Stimulated activated naive CD4-positive, alpha-beta T cell (primary cell): ENCODE data around the gene MLX.
"Not testable (repeated sequence)": the region's sequence is repeated elsewhere in the genome, so short reads cannot be mapped to it uniquely, and the experiment has no call there.

Experiments
- DNase-seq, 6 experiments: peaks; one replicate each; lab custom pipeline; 2025; lab: John Stamatoyannopoulos, UW

MLX gene

DNA sequence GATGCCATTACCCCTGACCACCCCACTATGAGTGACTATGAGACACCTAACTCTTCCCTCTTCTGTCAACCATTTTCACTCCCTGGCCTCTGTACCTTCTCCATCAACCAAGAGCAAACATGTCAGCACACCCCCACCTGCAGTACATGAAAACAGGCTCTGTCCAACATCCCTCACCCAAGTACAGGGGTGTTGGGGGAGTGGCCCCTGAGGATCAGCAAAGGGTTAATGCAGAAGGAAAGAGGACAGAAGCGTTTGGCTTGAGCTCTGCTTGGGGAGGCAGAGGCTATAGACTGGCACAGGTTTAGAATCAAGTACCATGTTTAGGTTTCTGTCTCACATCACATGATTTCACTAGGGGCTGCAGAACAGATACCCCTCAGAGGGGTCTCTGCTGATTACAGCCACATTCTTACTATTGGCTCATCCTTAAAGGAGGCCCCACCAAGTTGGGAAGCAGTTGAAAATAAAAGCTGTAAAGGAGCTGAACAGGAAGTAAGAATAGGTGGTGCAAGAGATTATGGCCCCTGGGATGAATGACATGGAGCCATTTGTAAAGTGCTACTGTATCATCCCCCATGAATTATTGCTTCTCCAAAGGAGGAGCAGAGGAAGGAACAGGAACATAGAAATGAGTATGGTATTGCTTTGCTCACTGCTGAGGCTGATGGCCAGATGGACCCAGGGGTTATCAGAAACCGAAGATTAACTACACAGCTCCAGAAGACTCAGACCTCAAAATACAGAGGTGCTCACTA is 13.1 kb downstream of the MLX start:
- no peak for DNase-seq

DNA sequence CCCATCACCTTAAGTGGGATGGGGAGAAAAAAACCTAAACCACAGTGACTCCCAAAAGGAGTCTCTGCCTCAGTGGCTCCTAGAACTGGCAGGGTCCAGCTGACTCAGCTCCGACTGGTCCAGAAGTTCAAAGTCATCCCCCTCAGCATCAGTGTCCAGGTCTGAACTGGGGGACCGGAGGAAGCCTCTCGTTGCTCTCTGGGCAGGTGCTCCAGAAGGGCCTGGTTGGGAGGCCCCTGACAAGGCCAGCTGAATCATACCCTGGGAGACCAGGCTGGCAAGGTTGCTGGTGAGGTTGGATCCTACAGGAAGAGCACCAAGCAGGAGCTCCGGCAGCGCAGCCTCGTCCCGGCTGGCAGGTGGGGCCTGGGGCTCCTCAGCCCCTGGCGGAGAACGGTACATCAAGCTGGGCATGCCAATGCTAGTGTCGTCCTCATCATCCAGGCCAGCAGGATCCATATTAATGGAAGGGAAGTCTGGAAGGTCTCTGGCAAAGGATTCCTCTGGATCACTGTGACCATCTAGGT is 14.9 kb downstream of the MLX start:
- no peak for DNase-seq

DNA sequence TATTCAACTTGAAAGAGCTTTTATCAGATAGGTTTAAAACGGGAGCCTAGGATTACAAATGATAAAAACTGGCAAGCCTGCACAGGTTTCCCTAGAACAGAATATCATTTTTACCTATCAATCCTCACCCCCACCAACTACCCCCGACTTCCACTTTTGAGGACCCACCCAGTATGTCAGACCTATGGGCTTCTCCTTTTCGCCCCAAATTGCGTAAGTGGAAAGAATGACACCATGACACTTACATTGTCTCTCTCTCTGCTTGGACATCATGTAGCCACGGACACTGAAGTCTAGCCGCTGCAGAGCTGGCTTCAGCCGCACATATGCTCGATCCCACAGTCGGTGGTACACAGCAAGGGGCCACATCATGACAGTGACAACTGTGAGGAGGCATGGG is 18.0 kb downstream of the MLX start:
- no peak for DNase-seq

DNA sequence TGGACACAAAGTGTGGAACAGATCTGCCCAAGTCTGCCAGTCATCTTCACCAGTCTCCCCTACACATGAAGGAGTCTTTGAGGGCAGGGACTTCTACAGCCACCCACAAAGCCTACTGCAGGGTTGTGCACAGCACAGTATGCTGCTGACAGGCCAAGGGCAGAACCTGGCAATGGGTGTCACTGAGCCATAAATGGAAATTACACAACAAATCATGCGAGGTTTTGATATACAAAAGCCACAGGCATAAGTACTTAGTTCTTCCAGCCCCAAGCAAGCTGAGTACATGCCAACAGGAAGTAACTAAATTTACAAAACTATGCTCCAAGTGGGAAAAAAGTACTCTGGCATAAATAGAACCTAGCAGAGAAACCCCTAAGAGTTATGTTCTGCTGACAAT is 18.5 kb downstream of the MLX start:
- DNase-seq, result no peak

DNA sequence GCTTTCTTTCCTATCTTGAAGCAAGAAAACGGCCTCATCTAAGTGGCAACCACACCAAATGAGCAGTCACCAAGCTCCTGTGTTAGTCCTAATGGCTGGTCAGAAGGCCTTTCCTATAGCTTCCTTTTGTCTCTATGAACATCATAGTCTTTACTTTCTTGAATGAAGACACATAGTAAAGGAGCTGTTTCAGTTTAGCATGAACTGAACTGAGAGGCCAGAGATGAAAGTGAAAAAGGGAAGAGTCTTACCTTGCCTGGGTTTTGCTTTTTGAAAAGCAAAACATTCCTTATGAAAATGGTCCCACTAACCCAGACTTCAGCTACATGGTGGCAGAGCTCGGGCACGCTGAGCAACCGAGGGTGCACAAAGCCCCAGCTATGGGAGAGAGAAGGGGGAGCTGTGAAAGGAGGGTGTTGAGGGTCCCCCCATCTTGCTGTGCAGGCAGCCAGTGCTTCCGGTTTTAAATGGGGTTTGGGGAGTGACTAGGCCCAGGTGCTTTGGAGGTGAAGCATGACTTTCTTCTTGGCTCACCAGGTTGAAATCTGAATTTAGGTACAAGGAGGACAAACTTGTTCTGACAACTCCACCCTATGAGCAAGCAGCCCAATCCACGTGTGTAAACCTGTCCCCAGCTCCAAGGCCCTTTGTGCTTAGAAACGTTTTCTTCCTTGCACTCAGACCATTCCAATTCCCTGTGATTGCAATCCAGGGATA is 19.8 kb downstream of the MLX start:
- no peak for DNase-seq

DNA sequence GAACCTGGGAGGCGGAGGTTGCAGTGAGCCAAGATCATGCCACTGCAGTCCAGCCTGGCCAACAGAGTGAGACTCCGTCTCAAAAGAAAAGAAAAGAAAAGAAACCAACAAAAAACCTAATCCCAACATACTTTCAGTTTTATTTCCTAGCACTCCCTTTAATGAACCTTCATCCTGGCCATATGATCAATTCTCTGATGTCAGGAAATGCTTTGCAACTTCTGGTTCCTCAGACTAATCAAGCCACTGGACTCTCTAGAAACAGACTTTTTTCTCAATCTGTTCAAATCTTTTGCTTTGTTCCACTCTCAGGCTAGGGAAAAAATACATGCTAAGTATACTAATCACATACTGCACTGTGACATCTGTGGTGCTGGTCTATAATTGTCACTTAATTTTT is 24.0 kb downstream of the MLX start:
- no peak for DNase-seq

DNA sequence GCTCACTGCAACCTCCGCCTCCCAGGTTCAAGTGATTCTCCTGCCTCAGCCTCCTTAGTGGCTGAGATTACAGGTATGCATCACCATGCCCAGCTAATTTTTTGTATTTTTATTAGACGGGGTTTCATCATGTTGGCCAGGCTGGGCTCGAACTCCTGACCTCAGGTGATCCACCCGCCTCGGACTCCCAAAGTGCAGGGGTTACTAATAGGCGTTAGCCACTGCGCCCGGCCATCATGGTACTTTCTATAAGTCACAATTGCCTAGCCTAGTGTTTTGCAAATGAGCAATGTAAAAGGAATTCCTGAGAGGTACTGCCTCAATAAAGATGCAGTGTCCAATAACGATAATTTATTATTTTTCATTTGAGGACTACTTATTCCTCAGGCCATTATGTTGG is 24.5 kb downstream of the MLX start:
- DNase-seq, result no peak

DNA sequence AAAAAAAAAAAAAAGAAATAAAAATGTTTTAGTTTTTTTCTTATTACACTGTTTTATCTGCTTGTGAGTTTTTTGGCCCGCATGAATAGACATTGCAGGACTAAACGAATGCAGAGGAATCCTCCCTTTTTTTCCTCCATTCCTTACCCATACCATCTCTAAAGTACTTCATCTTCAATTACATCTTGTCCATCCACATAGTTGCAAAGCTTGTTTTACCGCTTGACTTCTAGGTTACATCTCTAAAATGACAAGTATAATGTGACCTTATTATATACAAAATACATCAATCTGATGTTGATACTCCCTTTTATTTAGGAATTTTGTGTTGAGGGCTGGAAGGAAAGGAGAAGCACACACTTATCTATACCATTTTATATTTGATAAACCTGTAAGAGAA is 29.5 kb downstream of the MLX start:
- DNase-seq, result no peak

DNA sequence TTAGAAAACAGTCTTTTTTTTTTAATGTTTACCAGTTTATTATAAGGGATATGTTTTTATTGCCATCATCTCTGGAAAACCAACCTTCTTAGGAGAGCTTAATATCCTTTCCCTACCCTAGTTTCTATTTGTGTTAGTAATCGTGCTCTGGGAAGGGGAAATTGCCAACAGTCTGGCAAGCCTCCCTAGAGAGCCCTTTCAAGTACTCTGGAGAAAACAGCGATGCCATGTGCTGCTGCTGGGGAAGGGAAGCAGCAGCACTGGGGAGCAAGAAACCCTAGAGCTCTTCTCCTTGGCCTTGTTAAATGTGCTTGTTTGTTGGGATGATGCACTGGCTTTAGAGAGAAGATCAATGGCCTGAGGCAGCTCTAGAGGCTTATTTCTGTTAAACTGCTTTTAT is 32.0 kb downstream of the MLX start:
- DNase-seq, result no peak

DNA sequence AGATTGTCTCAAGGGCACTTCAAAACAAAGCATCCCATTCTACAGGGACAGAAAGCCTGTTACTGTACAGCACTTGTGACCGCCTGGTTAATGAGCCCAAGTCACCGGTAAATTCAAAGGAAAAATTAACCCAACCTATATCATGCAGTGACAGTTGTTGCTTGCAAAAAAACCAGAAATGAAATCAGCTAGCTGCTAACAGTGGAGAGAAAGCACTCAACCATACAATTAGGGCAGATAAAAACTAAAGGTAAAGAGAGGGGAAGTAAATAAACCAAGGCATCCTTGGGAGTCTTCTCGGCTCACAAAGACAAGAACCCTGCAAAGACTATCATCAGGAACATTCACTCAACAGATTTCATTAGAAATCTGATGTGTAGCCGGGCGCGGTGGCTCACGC is 36.4 kb downstream of the MLX start:
- DNase-seq, result no peak

DNA sequence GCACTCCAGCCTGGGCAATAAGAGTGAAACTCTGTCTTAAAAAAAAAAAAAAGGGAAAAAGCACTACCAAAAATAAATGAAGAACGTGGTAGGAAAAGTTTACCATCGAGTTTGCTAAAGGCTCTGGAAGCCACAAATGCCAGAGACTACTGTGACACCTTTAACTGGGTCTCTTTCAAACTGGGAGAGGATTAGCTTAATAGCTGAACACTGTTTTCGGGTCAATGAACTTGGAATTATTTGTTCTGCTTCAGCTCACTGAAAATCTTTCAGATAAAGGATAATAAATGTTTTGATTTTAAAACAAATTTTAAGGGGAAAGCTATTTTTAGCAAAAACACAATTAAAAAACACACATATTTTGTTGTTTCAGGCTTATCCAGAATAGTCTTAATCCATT is 40.9 kb downstream of the MLX start:
- DNase-seq, result no peak

DNA sequence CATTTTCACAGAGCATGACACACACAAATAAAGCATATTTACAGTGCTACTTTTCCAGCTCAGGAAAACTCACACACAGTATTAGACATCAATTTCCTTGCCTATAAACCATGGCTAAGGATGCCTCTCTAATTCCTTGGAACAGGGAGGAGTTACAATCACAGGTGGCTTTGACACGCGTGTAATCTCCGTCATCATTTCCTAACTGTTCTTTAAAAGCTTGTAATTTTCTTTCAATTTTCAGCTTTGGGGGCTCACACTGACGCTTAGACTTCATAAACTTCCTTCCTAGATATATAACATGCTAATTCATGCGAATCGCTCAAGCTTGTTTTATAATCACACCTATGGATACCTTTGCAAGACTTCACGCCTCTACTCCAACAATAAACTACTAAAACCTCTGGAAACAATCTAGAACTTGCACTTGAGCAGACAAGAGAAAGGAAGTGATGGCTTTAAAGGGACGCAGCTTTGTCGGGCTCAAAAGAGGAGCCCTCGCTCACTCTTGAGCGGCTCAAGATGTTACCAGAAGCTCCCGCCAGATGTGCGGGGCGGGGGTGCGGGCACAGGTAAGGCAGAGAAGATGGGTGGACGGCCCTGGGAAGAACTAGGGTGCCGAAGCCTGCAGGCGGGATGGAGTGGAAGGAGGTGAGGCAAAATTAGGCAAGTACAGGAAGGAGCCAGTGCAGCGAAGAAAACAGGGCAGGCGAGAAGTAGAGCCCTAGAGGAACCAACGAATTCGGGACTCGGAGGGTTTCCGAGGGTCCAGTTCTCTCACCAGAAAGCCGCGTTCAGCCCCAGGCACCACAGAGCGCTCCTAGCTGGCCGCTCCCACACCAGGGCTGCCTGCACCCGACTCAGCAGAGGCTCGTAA is 41.6 kb downstream of the MLX start:
- DNase-seq, result peak in 4 of 6 experiments; percentile 24 to 66 (median 37)

DNA sequence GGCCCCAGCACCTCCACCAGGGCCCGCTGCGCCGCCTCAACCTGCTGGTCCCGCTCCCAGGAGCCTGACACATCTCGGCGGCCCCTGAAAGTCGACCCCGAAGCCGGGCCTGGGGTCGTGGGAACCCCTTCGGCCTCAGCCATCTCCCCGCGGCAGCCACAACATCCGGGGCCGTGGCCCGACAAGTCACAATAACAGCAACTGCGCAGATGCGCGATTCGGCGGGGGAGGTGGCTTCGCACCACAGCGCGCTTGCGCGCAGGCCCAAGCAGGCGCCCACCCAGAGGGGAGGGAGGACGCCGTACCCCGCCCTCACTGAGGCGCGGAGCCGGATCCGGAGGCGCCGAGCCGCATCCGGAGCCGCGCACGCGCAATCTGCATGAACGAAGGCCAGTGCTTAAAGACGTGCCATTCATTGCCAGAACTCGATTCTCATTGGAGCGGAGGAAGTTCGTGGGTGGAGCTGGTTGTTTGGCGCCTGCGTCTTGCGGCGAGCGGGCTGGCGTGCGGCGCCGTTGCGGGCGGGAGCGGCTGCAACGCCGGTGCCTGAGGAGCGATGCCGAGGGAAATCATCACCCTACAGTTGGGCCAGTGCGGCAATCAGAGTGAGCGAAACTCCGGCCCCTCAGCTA is 42.4 kb downstream of the MLX start, which contains the start of the genes RETREG3 and TUBG1:
Gene RETREG3, minus strand, starts transcription at position 193 of the 632 bp plus-strand sequence. Its CDS starts 50 bp downstream, at position 143.
Gene TUBG1, plus strand, starts transcription at position 502 of the 632 bp plus-strand sequence. Its CDS starts 55 bp downstream, at position 557.
- peak; percentile 96 to 100 (median 99) for DNase-seq

DNA sequence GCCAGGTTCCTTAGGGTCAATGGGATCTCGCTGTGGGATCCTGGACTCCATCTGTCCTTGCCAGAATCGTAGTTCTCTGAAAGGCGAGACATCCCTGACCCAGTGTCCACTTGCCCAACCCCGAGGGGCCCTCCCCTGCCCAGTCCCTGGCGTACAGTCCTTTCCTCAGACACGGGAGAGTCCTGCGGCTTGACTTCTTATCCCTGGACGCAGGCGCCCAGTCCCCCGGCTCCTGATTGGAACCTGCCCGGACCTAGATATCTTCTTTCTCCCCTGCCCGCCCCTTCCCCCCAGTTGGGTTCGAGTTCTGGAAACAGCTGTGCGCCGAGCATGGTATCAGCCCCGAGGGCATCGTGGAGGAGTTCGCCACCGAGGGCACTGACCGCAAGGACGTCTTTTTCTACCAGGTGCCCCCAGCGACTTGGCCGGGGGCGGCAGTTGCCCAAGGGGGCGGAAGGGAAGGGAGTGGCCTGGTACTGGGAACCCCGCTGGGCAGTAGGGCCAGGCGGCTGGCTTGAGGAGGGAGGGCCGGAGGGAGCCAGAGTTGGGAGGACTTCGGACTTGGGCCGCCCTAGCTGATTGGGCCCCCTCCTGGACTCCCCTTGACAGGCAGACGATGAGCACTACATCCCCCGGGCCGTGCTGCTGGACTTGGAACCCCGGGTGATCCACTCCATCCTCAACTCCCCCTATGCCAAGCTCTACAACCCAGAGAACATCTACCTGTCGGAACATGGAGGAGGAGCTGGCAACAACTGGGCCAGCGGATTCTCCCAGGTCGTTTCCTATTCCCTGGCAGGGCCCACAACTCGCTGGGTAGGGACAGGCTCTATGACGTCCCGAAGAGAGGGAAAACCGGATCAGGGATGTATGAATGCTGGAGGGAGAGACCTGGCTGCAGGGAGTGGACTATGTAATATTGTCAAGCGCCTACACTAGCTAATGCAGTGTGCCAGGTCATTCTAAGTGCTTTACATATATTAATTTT is 43.2 kb downstream of the MLX start:
- DNase-seq, result peak in 1 of 6 experiments; percentile 22

DNA sequence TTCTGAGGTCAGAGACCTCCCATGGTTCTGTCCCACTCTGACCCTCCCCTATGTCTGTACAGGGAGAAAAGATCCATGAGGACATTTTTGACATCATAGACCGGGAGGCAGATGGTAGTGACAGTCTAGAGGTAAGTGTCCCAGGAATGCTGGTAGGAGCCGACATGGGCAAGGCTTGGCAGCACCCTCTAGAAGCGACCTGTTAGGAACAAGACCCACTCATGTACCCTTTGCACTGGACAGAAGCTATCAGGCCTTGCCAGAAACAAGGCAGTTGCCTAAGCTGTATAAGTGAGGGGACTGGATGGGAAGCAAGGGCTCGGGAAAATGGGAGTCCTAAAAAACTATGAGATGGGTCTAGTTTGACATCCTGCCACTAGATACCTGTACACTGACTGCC is 45.1 kb downstream of the MLX start:
- DNase-seq, result no peak

DNA sequence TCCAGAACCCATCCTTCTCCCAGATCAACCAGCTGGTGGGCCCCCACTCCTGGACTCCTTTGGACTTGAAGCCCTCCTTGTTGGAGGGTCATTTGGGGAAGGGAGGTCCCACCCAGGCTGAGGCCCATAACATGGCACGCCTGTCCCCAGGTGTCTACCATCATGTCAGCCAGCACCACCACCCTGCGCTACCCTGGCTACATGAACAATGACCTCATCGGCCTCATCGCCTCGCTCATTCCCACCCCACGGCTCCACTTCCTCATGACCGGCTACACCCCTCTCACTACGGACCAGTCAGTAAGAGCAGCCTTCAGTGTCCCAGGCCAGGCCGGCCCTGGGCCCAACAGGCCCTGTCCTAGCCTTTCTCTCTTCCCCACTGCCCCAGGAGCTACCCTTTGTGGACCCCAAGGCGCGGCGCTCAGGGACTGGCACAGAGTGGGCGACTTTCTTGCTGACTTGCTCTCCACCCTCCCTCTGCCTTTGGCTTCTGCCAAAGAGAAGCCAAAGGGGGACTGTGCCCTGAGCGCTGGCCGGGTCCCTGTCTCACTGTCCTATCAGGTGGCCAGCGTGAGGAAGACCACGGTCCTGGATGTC is 46.9 kb downstream of the MLX start:
- no peak for DNase-seq

DNA sequence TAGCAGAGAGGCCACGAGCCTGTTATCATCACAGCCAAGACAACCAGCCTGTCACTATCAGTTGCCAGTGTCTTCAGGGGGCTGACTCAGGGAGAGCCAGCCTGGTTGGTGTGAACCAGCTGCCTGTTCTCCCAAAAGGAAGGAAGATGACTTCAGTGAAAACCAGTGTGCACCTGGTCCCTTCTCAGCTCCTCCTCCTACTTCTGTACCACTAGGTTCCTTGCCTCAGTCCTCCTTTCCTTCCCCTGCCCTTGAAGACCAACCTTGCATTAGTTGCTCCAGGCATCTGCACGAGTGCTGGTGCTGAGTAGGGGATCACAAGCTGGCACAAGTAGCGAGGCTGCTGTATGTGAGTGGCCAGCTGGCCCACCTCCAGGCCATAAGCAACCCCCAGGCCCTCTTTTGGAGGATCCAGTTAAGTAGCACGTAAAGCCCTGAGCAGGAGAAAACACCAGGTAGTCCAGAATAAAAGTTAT is 51.1 kb downstream of the MLX start:
- no peak for DNase-seq

DNA sequence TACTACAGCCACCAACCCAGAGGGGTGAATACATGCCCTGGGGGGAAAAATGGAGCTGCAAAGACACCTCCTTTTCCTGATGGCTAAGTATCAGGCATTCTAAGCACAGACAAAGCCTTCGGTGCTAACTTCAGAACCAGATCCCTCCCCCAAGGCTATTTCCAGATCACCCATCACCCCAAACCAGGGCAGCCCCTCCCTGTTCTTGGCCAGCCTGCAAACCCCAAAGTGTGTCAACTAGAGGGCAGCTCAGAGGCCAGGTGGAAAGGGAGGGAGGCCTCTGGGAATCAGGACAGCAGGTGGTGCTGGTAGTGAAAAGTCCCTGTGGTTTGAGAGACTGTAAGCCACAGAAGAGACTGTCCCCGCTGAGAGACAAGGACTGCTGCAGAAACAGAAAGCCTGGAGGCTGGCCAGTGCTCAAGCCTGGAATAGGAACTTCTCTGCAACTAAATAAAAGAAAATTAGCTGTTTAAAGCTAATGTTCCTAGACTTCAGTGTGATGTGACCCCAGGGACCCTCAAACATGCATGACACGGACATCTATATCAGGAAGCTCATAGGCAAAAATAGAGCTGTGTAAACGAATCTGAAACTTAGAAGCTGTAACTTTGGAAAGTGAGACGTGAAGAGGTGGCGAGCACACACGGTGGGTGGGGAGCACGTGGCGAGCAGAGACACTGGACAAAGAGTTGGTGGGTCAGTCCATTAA is 51.7 kb downstream of the MLX start:
- DNase-seq, result no peak

DNA sequence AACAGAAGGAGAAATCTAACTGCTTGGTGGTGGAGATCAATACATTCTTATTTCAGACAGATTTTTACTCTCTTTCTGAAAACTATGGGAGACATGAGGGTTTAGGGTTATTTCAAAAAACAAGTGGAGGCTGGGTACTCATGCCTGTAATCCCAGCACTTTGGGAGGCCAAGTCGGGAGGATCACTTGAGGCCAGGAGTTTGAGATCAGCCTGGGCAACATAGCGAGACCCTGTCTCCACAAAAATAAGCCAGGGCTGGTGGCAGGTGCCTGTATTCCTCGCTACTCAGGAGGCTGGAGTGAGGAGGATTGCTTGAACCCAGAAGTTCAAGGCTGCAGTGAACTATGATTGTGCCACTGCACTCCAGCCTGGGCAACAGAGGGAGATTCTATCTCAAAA is 55.1 kb downstream of the MLX start:
- not testable (repeated sequence) for DNase-seq
